Muscle of back (tissue), 11 donors: ENCODE data around the gene GJC2. TPM values are rescaled to one million over a fixed set of nuclear protein-coding genes. Genes with fewer than 3 reads are reported as not detected.

Experiments
- DNase-seq, 3 donors: peaks; one replicate each; pipeline versions ENCODE4 v3.0.0 to v3.0.0-alpha.2; 2013
- polyA plus RNA-seq, 10 donors: library from polyadenylated mRNA; unstranded; fragments of 120-200 nt; gene quantifications; one replicate each; pipeline ENCODE4 v1.2.1, GENCODE V29; 2013; ENCODE audit not compliant: insufficient read length in 10 of 10

The GJC2 gene
- polyA plus RNA-seq, 10 donors = 0.62 to 1.5 (median 0.83) TPM

DNA sequence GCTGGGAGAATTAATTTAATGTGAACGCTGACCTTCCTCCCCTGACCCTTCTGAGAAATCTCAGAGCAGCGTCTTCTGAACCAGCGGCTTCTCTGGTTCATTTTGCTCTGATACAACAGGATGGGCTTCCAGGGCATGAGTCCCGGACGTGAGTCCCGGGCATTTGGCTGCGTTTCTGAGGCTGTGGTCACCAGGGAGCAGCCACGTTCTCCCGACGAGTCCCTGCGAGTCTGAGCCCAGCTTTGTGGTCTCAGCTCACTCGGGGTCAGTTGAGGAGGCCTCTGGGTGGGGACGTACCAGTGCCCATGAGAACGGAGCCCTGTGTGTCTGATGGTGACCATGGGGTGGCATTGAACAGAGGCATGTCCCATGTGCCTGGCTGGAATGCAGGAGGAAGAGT is 40.5 kb downstream of the GJC2 start:
- no peak for DNase-seq

DNA sequence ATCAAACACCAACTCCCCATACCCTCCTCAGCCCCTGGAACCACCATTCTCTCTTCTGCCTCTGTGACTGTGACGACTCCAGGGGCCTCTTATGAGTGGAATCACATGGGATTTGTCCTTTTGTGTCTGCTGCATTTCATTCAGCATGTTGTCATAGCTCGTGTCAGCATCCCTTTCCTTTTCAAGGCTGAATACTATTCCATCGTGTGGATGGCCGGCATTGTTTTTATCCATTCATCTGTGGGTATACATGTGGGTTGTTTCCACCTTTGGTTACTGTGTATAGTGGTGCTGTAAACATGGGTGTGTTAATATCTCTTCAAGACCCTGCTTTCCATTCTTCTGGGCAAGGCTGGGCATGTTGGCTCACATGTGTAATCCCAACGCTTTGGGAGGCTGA is 41.0 kb downstream of the GJC2 start:
- DNase-seq = no peak

DNA sequence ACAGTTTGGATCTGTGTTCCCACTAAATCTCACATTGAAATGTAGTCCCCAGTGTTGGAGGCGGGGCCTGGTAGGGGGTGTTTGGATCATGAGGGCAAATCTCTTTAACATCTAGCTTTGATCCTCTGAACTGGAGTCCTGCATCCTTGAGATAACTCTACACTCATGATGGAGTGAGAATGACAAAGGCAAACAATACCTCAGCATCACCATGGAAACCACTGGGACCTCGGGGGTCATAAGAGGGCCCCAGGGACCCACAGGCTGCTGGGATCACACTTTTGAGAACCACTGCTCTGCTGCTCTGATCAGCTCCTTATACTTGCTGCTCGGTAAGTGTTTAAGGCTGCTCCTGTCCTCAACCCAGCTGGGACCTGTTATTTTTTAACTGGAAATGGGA is 44.7 kb downstream of the GJC2 start:
- DNase-seq = no peak

DNA sequence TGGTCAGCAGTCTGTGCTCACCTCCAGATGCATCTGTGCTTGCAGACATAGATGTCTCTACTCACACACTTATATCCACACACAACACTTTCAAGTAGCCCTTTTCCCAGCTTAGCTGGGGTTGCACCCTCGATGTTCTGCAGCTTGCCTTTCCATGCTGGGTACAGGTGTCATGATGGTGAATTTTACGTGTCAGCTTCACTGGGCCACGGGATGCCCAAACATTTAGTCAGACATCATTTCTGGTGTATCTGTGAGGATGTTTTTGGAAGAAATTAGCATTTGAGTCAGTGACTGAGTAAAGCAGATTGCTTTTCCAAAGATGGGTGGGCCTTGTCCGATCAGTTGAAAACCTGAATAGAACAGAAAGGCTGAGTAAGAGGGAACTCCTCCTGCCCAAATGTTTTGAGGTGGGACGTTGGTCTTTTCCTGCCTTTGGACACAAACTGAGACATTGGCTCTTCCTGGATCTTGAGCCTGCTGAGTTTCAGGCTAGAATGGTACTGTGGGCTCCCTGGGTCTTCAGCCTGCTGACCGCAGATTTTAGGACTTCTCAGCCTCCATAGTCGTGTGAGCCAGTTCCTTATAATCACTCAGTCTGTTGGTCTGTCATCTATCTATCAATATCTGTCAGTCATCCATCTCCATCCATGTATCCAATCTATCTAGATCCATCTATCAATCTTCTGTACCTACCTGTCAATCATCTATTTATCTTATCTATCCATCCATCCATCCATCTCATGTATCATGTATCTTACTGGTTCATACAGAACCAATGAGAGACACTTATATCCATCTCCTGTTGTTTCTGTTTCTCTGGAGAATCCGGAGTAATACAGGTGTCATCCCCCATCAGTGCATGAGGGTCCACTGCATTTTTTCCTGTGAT is 45.4 kb downstream of the GJC2 start:
- no peak for DNase-seq

DNA sequence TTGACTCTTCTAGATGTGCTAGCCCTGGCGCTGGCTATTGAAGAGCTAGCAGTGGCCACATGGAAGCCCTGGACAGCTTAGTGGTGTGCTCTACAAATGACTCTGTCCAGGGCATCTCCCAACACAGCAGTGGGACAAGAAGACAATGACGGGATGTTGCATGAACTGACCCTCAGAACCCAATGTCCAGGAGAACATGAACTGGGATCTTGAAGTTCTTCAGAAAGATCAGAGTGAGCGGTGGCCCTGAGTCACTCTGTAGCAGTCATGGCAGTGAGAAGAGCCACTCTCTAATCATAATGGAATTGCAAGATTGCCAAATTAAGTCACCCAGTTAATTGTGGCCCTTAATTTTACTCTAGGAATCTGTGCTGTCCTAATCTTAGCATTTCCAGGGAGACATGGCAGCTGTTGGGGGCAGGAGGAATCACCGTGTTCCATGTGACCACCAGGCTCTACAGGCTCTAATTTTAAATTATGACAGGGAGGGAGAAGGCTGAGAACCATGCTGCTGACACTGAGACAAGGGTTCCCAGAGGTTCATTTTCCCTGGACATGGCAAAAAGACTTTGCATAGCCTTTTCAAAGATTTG is 47.9 kb downstream of the GJC2 start:
- peak in 2 of 3 donors; percentile 6 to 51 for DNase-seq

DNA sequence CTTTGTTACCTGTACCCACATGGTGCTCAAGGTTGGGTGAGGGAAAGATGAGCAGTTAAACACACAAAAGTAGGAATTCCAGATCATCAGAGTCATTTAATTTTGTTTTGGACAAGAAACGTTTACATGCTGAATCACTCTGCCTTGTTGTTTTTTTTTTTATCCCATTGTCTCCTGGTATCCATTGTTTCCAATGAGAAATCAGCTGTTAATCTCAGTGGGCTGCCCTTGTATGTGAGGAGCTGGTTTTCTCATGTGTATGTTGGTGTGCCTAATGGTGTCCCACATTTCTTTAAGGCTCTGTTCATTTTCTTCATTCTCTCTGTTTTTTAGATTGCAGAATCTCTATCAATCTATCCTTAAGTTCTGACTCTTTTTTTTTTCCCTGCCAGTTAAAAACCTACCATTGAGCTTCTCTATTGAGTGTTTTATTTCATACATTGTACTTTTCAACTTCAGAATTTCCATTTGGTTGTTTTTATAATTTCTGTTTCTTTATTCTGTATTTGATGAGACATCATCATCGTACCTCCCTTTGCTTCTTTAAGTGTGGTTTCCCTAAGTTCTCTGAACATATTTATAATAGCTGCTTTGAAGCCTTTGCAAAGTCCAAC is 49.4 kb downstream of the GJC2 start:
- no peak for DNase-seq

DNA sequence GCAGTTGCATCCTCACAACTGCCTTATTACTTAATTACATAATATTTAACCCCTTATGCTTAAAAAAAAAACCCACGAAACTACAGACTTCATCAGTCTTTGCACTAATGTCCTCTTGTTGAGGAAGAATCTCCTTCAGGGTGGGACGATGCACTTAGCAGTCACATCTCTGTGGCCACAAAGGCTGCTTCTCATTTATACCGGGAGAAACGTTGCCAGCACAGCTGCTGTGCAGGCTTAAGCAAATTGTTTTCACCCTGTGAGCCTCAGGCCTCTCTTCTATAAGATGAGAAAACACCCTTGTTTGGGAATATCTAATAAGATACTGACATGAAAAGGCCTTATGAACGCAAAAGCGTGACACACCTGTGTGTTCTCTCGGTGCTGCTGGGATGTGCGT is 55.2 kb downstream of the GJC2 start:
- DNase-seq = peak in 2 of 3 donors; percentile 42 to 75

DNA sequence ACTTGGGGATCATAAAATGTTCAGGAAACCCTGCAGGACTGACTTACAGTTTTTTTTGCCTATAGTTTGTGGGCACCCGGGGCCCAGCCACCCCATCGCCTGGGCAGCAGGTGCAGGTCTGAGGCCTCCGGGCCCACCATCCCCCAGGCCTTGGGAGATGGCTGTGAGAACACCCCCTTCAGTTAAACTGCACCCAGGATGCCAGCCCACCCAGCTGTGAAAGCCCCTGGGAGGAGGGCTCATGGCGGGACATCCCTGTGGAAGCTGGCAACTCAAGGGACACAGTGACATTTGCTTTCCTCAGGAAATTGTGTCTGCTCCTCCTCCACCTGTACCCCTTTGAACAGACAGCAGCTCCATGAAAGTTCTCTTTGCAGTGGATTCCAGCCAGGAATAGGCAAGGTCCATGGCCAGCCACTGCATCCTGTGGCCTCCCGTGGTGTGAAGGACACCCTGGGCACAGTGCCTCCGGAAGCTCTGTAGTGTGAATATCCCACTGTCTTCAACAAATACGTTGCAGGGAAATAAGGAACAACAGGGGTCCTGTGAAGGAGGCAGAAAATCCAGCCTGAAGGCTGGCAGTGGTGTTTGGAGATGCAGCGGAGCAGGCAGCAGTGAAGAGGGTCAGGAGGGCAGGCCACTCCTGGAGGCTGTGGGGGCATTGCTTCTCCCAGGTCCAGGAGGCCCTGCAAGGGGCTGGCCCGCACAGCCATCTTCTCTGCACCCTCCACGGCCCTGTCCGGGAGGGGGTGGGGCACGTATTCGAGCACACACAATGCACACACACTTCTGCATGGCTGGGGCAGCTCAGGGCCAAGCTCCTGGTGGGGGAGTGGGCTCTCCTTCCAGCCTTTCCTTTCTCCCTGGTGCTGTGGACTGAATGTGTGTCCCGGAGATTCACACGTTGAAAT is 56.1 kb downstream of the GJC2 start:
- peak in 1 of 3 donors; percentile 12 for DNase-seq

DNA sequence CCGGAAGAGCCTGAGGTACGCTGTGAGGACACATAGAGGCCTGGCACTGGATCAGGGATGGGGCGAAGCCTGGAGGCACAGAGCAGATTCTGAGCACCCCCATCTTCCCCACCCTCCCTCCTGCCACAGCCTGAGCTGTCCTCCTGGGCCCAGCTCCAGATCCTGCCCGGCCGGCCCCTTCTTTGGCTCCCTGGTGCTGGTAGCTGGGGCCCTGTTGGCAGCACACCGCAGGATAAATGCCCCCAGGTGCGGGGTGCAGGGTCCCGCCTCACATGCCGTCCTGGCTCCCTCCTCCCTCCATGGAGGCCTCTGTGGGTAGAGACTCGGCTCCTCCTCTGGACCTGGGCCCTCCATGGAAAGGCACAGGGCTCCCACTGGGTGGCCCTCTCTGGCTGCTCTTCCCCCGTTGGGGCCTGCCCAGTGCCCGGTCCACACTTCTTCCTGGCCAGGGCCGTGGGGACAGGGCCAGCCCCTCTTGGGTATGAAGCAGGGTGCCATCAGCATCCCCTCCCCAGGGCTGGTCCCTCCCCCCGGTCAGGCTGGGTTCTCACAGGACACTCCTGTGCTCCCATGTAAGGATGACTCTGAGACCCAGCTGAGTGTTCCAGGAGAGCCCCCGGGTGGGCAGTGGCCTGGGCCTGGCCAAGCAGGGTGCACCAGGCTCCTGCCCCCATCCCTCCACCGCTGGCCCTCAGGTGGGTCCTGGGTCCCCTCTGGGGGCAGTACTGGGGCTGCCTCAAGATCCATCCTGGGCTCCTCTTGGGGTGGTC is 57.0 kb downstream of the GJC2 start:
- peak in 1 of 3 donors; percentile 8 for DNase-seq

DNA sequence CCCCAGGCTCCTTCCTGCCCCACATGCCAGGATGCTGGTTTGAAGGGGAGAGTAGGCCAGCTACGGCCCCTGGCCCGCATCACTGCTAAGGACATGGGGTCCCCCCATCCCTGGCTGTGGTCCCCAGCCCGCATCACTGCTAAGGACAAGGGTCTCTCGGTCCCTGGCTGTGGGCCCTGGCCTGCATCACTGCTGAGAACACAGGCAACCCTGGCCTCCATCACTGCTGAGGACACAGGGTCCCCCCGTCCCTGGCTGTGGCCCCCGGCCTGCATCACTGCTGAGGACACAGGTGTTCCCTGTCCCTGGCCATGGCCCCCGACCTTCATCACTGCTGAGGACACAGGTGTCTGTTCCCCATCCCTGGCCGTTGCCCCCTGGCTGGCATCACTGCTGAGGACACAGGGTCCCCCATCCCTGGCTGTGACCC is 57.7 kb downstream of the GJC2 start:
- no peak for DNase-seq

DNA sequence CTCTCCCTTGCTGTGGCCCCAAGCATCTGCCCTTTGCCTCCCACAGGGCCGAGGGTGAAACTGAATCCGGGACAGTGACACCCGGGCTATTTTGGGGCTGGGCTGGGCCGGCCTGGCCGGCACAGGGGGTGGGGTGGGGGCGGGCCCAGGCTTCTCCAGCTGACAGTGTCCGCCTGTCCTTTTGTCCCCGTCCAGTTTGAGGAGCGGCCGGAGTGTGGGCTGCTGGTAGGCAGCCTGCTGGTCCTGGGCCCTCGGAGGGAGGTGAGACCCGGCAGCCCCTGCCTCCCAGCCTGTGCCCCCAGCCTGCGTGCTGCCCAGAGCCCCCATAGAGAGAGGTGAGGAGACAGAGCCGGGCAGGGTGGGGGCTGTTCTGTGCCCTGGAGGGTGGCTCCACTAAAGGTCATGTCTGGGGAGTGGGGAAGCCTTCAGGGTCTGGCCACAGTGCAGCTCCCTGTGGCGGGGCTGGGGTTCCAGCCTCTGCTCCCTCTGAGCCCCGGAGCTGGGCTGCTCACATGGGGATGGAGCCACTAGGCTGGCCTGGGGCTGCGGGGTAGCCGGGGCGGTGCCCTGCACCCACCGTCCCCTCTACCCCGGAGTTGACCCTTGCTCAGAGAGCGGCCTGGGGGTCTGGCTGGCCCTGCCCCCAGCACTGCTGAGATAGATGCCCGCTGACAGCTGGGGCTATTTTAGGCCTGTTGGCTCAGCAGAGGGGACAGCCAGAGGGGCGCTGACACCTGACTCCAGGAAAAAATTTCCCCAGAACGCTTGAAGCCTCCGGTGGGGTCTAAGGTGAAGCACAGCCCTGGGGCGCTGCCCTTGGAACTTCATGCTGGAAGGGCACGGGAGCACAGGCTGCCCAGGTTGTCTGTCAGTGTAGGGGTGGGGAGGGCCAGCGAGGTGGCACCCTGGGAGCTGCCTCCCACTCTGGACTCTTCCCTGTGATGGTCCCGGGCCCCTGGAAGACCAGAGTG is 58.4 kb downstream of the GJC2 start, which contains the start of gene OBSCN:
TSS of gene OBSCN (plus strand) at position 194 of the 971 bp plus-strand sequence. CDS start 3,740 bp downstream, outside the sequence.
- peak in 2 of 3 donors; percentile 35 to 55 for DNase-seq

DNA sequence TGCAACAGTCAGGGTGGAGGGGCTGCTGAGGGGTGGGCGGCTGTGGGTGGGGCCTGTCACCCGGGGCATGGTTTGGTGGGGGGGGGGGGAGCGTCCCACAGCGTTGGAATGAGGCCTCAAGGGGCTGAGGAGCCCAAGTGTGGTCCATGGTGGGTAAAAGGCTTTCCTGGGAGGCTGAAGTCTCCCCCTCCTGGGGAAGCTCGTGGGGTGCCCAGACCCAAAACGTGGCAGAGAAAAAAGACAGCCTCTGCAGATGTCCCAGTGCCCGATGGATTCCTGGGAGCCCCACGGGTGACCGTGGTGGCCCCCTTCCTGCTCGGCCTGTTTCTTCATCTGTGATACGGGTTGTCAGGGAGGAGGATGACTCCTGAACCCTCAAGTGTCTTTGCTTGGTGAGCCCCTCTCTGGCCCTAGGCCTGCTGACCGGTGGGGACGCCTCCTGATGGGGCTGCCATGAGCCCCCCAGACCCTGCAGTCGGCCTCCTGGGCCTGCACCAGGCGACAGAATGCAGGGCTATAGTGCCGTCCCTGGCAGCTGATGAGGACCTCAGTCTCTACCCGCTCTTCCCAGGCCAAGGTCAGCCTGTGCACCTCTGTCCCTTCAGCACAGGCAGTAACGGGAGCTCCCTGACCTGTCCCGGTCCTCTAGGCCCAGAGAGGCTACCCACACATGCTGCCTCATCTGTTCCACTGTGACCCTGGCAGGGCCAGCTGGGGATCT is 59.3 kb downstream of the GJC2 start:
- DNase-seq = no peak

Other genes with a start within 250 kb of the GJC2 start
- 1 to 10 TPM; 4.1 to 9.4 (median 7.2) TPM for gene WNT9A, start 202.0 kb upstream of the GJC2 start, polyA plus RNA-seq
- gene WNT3A, start 142.9 kb upstream of the GJC2 start, polyA plus RNA-seq = under 1 TPM in 2 of 10 donors, not detected in 8; 0.55 to 0.95 TPM
- gene ARF1, start 67.2 kb upstream of the GJC2 start, polyA plus RNA-seq = 100 to 1,000 TPM; 217 to 314 (median 245) TPM
- 10 to 100 TPM in 5 of 10 donors, 1 to 10 TPM in 5; 8.0 to 12.1 (median 10.2) TPM for gene C1orf35, start 46.6 kb upstream of the GJC2 start, polyA plus RNA-seq
- 10 to 100 TPM; 21.6 to 34.4 (median 27.2) TPM for gene MRPL55, start 40.6 kb upstream of the GJC2 start, polyA plus RNA-seq
- gene GUK1, start 9.7 kb upstream of the GJC2 start, polyA plus RNA-seq = 100 to 1,000 TPM in 7 of 10 donors, 10 to 100 TPM in 3; 96.6 to 185 (median 139) TPM
- 1 to 10 TPM; 3.6 to 5.7 (median 4.3) TPM for gene IBA57, start 15.9 kb downstream of the GJC2 start, polyA plus RNA-seq
- 100 to 1,000 TPM; 179 to 336 (median 279) TPM for gene OBSCN, start 58.1 kb downstream of the GJC2 start, polyA plus RNA-seq